Epithelial cell of proximal tubule (primary cell): ENCODE measurements around the gene DEFB119. TPM values are rescaled to one million over a fixed set of nuclear protein-coding genes. Genes with fewer than 3 reads are reported as not detected.

Source experiments
- DNase-seq: peaks from one replicate; pipeline ENCODE4 v3.0.0-alpha.2; 2011; ENCODE audit warnings: low read depth
- H3K4me3 ChIP-seq: 2 replicates; pipeline ENCODE4 v1.5.1; 2011; ENCODE audit warnings: low read depth, mild to moderate bottlenecking, low read length
- CTCF ChIP-seq: conservative IDR thresholded peaks from 2 replicates; pipeline ENCODE4 v1.5.1; 2012; ENCODE audit warnings: low read depth, mild to moderate bottlenecking, low read length
- total RNA-seq: library from RNA; depleted of rRNA; stranded (reverse); fragments of >200 nt; gene quantifications from 2 replicates; pipeline ENCODE4 v1.2.3, GENCODE V29; 2015

DEFB119 gene
- total RNA-seq, 1 donor from 2014 or later, result not detected

GRCh38 chr20:31363295-31363694 is 27.1 kb downstream of the DEFB119 start:
- no peak for DNase-seq
- no peak for TF ChIP-seq CTCF
- H3K4me3 ChIP-seq, result no peak overlapping the region

GRCh38 chr20:31355981-31356380 is 34.4 kb downstream of the DEFB119 start:
- no peak for TF ChIP-seq CTCF
- no peak for DNase-seq
- no peak overlapping the region for H3K4me3 ChIP-seq

- no peak for DNase-seq
- TF ChIP-seq CTCF, result no peak
- H3K4me3 ChIP-seq, result no peak overlapping the region
Measured at GRCh38 chr20:31341470-31341869, 48.9 kb downstream of the DEFB119 start.

- DNase-seq, result no peak
- no peak overlapping the region for H3K4me3 ChIP-seq
- no peak for TF ChIP-seq CTCF
Measured at GRCh38 chr20:31330893-31331292, 59.5 kb downstream of the DEFB119 start.

Other genes starting within 250 kb of the DEFB119 start
- not detected in 2 replicates for gene DEFB115, start 132.9 kb downstream of the DEFB119 start, total RNA-seq
- not detected in 2 replicates for gene DEFB116, start 82.0 kb downstream of the DEFB119 start, total RNA-seq
- not detected in 2 replicates for gene DEFB118, start 22.0 kb downstream of the DEFB119 start, total RNA-seq
- gene DEFB121, start 15.6 kb upstream of the DEFB119 start, total RNA-seq, result not detected in 2 replicates
- not detected in 2 replicates for gene DEFB123, start 50.0 kb upstream of the DEFB119 start, total RNA-seq
- not detected in 2 replicates for gene DEFB124, start 84.5 kb upstream of the DEFB119 start, total RNA-seq
- not detected in 2 replicates for gene REM1, start 84.7 kb upstream of the DEFB119 start, total RNA-seq
- gene HM13, start 123.9 kb upstream of the DEFB119 start, total RNA-seq, result 61.1 and 104 TPM in 2 replicates
- gene ID1, start 214.7 kb upstream of the DEFB119 start, total RNA-seq, result 237 and 302 TPM in 2 replicates
- not detected in 2 replicates for gene COX4I2, start 247.3 kb upstream of the DEFB119 start, total RNA-seq